GM19438 (cell line): ENCODE results near the gene DDO.
"Not testable (repeated sequence)": the region's sequence is repeated elsewhere in the genome, so short reads cannot be mapped to it uniquely, and the experiment has no call there.

ENCODE experiments used
- ATAC-seq: cut with Tn5 transposase; IDR thresholded peaks from one replicate; pipeline ENCODE4 v1.9.1; 2021; ENCODE audit warnings: low read depth; ENCODE audit not compliant: unreplicated experiment

DDO gene, protein sequence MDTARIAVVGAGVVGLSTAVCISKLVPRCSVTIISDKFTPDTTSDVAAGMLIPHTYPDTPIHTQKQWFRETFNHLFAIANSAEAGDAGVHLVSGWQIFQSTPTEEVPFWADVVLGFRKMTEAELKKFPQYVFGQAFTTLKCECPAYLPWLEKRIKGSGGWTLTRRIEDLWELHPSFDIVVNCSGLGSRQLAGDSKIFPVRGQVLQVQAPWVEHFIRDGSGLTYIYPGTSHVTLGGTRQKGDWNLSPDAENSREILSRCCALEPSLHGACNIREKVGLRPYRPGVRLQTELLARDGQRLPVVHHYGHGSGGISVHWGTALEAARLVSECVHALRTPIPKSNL

GRCh38 chr6:110415086-110415916 is at the start of gene DDO:
Gene DDO, minus strand, starts transcription at chr6:110415575. Its CDS starts 2,113 bp downstream, at chr6:110413462.
- no peak for ATAC-seq

- no peak for ATAC-seq
Measured at GRCh38 chr6:110462884-110463481, 47.6 kb upstream of the DDO start.

DNA sequence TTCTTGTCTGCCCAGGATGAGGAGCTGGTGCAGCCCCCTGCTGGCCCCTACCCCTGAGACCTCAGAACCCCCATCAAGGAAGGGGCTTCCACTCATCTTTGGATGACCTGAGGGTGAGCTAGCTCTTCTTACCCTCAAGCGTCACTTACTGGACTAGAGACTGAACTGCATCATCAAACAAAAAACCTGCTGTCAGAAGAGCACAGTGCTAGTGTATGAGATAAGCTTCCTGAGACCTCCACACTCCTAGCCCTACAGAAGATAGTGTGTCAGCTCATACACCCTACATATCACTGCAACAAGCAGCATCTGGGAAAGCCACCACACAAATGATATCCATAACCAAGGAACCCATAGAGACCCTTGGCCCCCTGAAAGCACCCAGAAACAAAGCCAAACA is 46.0 kb upstream of the DDO start:
- ATAC-seq: no peak

DNA sequence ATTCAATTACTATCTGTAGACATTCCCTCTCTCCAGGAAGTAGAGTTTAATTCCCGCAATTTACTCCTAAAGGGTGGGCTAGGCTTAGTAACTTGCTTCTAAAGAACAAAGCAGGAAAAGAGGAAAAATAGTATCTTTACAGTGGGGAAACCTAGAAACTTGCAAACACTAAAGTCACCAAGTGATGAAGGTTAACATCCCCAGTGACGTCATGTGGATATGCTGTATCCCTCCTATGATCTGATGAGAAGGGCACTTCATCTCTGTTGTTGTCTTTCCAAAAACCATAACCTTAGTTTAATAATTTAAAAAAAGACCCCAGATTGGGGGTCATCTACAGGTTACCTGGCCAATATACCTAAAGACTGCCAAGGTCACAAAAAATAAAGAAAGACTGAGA is 43.8 kb upstream of the DDO start:
- ATAC-seq: no peak

GRCh38 chr6:110458476-110458875 is 43.1 kb upstream of the DDO start:
- ATAC-seq: no peak

- ATAC-seq: not testable (repeated sequence)
Measured at GRCh38 chr6:110457567-110458175, 42.3 kb upstream of the DDO start.

DNA sequence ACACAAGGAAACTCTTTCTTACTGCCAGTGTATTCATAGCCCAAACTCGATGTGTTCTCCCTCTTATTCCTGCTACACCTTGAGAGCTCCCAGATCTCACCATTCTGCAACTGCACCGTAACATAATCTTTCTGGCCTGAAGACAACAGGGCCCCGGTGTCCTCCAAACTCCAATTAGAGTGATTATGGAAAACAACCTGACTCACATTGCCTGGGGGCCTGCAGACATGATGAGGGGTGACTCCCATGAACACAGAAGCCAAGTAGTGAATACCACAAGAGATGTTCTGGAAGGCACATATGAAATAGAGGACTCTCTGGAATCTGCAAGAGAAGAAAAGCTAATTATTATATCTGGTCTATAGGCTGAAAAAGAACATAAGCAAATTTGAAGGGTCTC is 41.3 kb upstream of the DDO start:
- ATAC-seq: no peak

DNA sequence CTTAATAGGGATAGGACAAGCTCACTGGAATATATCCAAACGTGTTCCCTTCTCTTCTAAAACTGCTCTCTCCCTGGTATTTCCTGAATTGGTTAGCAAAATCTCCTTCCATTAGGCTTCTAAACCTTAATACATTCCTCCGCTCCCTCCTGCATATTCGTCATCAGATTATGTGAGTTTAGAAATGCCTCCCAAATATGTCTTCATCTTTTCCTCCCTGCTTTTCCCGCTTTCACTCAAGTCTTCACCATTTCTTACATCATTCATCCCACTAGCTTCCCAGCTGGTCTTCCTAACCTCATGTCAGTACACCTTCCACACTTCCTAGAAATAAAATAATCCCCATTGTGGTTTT is 34.1 kb upstream of the DDO start:
- ATAC-seq: no peak

DNA sequence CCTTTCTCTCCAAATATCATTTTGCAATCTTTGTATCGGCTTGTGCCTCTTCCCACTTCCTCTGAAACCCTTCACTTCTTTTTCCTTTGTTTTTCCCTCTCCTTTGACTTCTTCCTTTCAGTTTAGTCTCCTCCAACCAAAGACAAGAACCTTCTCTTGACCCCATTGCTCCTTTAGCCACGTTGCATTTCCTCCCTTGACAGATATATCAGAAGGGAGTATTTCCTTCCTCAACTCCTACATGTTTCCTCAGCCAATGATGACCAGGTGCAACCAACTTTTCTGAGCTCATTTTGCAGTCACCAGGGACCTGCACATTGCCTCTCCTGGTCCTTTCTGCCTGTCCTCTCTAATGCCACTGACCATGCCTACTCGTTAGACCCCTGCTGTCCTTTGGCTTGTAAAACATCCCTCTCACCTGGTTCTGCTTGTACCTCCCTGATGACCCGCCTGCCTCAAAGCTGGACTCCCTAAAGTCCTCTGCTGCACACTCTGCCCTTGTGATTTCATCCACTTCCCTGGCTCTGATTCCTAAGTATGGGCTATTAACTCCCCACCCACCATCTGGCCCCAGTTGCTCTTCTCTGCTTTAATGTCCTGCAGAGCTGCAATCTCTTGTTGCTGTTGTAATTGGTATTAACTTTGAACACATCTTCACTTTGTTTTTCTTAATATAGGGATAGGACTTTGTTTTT is 33.6 kb upstream of the DDO start:
- ATAC-seq: no peak

DNA sequence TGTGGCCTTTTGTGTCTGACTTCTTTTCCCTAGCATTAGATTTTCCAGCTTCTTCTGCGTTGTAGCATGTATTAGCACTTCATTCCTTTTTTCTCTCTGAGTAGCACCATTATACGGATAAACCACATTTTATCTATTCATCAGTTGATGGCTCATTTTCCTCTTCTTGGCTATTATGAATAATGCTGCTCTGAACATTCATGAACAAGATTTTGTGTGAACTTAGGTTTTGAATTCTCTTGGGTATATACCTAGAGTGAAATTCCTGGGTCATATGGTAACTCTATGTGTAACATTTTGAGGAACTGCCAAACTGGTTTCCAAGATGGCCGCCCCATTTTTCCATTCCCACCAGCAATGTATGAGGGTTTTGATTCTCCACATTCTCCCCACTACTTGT is 32.4 kb upstream of the DDO start:
- no peak for ATAC-seq

GRCh38 chr6:110446405-110446804 is 31.0 kb upstream of the DDO start:
- no peak for ATAC-seq

DNA sequence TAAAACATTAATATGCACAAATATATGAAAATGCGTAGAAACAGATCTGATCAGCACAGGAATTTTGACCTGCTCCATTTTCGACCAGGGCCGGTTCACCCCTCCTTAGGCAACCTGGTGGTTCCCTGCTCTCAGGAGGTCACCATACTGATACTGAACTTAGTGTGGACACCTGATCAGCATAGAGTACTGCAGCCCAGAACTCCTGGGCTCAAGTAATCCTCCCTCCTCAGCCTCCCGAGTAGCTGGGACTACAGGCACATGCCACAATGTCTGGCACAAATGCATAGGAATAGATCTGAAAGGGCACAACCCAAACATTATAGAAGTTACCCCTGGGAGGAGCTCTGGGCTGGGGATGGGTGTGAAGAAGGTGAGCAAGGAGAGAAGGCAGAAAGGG is 24.7 kb upstream of the DDO start:
- no peak for ATAC-seq

DNA sequence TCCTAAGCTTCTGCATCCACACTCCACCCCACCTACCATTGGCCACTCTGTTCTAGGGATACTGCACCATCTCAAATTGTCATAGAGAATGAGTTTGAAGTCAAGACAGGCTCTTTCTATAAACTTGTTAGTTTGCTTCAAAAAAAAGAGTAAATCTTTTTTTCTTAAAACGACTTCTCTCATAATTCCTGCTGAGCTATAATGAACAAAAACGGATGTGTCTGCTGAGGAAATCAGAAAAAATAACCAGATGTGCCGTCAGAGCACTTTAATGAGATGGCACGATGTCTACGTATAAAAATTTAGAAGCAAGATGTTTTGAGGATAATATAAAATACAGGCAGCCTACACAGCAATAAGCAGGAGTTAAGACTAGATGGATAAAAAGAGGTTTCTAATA is 24.0 kb upstream of the DDO start:
- ATAC-seq: no peak

GRCh38 chr6:110434961-110435602 is 19.7 kb upstream of the DDO start:
- no peak for ATAC-seq

- no peak for ATAC-seq
Measured at GRCh38 chr6:110432285-110432900, 17.0 kb upstream of the DDO start.

- no peak for ATAC-seq
Measured at GRCh38 chr6:110430741-110431140, 15.4 kb upstream of the DDO start.

DNA sequence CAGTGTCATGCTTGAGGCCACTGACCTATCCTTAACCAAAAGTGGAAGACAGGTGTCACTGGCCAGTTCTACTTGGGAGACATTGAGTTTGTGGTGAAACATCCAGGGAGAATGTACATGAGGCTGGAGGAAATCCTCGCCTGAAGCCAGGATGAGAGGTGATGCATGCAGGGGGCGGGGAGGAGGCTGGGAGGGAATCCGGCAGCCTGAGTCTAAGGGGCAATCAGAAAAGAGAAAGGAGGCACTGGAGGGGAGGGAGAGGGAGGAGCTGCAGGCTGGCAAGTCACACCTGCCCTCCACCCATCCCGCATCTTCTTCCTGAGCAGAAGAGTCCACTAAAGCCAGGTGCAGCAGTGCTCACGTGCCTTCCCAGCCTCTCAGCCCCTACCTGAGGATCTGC is 14.9 kb upstream of the DDO start:
- ATAC-seq: no peak

GRCh38 chr6:110428153-110428552 is 12.8 kb upstream of the DDO start:
- no peak for ATAC-seq

DNA sequence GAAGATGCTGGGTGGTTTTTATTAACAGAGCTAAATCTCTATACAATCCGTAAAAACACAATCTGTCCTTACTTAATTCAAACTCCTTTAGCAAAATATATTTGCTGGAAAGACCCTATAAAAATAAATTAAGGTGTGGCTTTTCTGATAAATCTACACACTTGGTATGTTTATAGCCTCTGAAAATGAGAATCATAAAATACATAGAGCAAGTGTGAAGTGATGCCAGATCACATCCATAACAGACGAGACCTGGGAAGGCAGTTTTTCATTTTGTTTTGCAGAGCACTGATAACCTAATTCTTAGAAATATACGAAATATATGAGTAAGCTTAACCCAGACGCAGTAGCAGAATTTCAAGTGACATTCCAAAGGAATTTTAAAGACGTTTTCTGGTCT is 10.4 kb upstream of the DDO start:
- no peak for ATAC-seq

DNA sequence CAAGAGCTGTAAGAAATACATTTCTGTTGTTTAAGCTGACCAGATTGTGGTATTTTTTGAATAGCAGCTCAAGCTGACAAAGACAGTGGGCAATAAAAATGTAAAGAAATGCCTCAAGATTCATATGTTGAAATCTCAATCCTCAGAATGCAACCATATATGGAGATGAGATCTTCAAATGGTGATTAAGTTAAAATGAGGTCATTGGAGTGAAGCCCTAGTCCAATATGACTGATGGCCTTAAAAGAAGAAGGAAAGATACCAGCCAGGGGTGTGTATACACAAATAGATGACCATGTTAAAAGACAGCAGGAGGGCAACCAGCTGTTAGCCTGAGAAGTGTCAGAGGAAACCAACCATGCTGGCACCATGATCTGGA is 7.1 kb upstream of the DDO start:
- no peak for ATAC-seq
